GM12873 (cell line): ENCODE data around the gene GTF3C1.

Experiments
- TF ChIP-seq, protein P1 (sequence below): IDR thresholded peaks from 2 replicates; pipeline ENCODE4 v1.5.1; 2012; ENCODE audit warnings: low read depth, mild to moderate bottlenecking, moderate library complexity, low read length, control low read depth; ENCODE audit not compliant: insufficient read depth; ENCODE audit errors: missing control alignments

Gene GTF3C1

GRCh38 chr16:27447301-27447700 is 102.4 kb downstream of the GTF3C1 start:
- TF ChIP-seq, protein P1, sequence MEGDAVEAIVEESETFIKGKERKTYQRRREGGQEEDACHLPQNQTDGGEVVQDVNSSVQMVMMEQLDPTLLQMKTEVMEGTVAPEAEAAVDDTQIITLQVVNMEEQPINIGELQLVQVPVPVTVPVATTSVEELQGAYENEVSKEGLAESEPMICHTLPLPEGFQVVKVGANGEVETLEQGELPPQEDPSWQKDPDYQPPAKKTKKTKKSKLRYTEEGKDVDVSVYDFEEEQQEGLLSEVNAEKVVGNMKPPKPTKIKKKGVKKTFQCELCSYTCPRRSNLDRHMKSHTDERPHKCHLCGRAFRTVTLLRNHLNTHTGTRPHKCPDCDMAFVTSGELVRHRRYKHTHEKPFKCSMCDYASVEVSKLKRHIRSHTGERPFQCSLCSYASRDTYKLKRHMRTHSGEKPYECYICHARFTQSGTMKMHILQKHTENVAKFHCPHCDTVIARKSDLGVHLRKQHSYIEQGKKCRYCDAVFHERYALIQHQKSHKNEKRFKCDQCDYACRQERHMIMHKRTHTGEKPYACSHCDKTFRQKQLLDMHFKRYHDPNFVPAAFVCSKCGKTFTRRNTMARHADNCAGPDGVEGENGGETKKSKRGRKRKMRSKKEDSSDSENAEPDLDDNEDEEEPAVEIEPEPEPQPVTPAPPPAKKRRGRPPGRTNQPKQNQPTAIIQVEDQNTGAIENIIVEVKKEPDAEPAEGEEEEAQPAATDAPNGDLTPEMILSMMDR = no peak

DNA sequence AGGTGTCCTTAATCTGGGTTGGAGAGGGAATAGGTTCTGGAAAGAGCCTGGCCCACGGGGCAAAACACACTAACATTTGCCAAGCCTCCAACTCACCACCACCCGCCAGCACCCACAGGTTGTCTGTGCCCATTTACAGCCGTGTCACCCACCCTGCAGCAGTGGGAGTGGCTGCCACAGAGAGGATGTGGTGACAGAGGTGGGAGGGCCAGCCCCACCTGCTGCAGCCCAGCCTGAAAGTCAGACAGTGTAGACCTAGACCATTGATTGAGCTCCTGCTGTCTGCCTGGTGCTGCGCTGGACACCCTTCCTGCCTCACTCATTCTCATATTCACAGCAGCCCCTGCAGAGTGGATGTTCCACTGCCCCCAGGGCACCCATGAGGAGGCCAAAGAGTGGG is 103.0 kb downstream of the GTF3C1 start:
- TF ChIP-seq, protein P1 = no peak

GRCh38 chr16:27445502-27446175 is 104.1 kb downstream of the GTF3C1 start:
- TF ChIP-seq, protein P1 = peak; percentile 37

DNA sequence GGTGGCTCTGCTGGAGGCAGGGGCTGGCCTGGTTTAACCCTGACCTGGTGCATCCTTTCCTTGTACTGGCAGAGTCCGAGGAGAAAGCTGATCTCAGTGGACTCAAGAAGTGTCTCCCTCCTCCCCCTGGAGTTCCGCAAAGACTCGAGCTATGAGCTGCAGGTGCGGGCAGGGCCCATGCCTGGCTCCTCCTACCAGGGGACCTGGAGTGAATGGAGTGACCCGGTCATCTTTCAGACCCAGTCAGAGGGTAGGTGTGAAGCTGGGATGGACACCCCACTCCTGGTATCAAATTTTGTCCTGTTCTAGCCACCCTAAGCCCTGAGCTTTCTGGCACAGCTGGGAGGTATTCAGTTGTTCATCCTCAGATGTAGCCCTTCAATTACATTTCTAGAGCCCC is 105.2 kb downstream of the GTF3C1 start:
- TF ChIP-seq, protein P1 = no peak

GRCh38 chr16:27444015-27444414 is 105.7 kb downstream of the GTF3C1 start:
- TF ChIP-seq, protein P1 = no peak

DNA sequence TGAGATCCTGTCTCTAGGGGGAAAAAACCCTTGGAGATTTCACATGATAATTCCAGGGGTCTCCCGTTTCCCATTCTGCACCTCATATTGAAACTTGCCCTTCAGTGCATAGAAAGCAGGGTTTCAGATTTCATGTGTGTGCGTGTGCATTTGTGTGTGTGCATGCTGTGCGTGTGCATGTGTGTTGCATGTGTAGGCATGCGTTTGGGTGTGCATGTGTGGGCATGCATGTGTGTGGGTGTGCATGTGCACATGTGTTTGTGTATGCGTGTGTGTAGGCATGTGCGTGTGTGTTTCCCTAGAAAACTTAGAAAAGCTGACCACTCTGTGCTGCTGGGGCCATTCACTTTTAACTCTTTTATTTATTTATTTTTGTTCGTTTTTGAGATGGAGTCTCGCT is 107.7 kb downstream of the GTF3C1 start:
- TF ChIP-seq, protein P1 = no peak

- TF ChIP-seq, protein P1 = no peak
Observed at GRCh38 chr16:27441276-27441675, 108.4 kb downstream of the GTF3C1 start.
